Calu3 (cell line): ENCODE results near the gene NEXN. TPM values are rescaled to one million over a fixed set of nuclear protein-coding genes. Genes with fewer than 3 reads are reported as not detected.

Source experiments
- BruUV-seq: library from RNA; stranded (reverse); fragments of 400-500 nt; replicated peaks from 2 replicates; lab custom pipeline; 2021; lab: Mats Ljungman, UMichigan
- CTCF ChIA-PET: fragments of 300-600 bp; sonication (Branson Sonifier 250); formaldehyde crosslinking; loops from one replicate; lab custom pipeline; 2022; ENCODE audit warnings: antibody characterized with exemption; lab: Charles Lee
- DNase-seq: peaks from one replicate; pipeline ENCODE4 v3.0.0; 2022
- H3K27ac Mint-ChIP-seq: one replicate; pipeline ENCODE4 v1.8.0; 2022; ENCODE audit warnings: mixed read lengths; ENCODE audit not compliant: unreplicated experiment
- H3K27me3 Mint-ChIP-seq: one replicate; pipeline ENCODE4 v1.8.0; 2022; ENCODE audit warnings: mixed read lengths; ENCODE audit not compliant: unreplicated experiment
- H3K36me3 Mint-ChIP-seq: one replicate; pipeline ENCODE4 v1.8.0; 2022; ENCODE audit warnings: mild to moderate bottlenecking, moderate library complexity, mixed read lengths; ENCODE audit not compliant: insufficient read depth, unreplicated experiment
- H3K4me1 Mint-ChIP-seq: one replicate; pipeline ENCODE4 v1.8.0; 2022; ENCODE audit warnings: mild to moderate bottlenecking, low read depth, mixed read lengths; ENCODE audit not compliant: unreplicated experiment
- H3K4me3 Mint-ChIP-seq: one replicate; pipeline ENCODE4 v1.8.0; 2022; ENCODE audit warnings: mild to moderate bottlenecking, low read depth, moderate library complexity, mixed read lengths; ENCODE audit not compliant: unreplicated experiment
- H3K9me3 Mint-ChIP-seq: one replicate; pipeline ENCODE4 v1.8.0; 2022; ENCODE audit warnings: low read depth, mixed read lengths; ENCODE audit not compliant: unreplicated experiment
- CTCF ChIP-seq: fragments of 200-600 bp; IDR thresholded peaks from one replicate; pipeline ENCODE4 v1.8.0; 2022; ENCODE audit warnings: antibody characterized with exemption; ENCODE audit not compliant: unreplicated experiment
- intact Hi-C: fragments of 100-400 bp; cut with micrococcal nuclease; formaldehyde crosslinking; loops from one replicate; pipeline ENCODE4 v1.10.0; 2022; ENCODE audit not compliant: unreplicated experiment
- total RNA-seq: library from RNA; stranded (reverse); gene quantifications from 2 replicates; pipeline ENCODE4 v1.2.3, GENCODE V29; 2022

NEXN gene
- total RNA-seq, 1 experiment from 2014 or later: 2.0 TPM

- H3K36me3 Mint-ChIP-seq: no peaks in the 10 kb centered on the region
- CTCF ChIA-PET: no interaction called here
- no peak for TF ChIP-seq CTCF
- H3K27ac Mint-ChIP-seq: no peak overlapping the region
- intact Hi-C loops: no loop called here
- H3K4me1 Mint-ChIP-seq: no peaks in the 10 kb centered on the region
- DNase-seq: no peak
- no peak overlapping the region for H3K4me3 Mint-ChIP-seq
- H3K27me3 Mint-ChIP-seq: no peaks in the 10 kb centered on the region
- no TSS peak for BruUV-seq
- H3K9me3 Mint-ChIP-seq: no peaks in the 10 kb centered on the region
These were observed 13.5 kb upstream of the NEXN start for GRCh38 chr1:77874804-77875445.

- DNase-seq: no peak
- Mint-ChIP-seq H3K9me3 (no peaks in the 10 kb centered on the region), H3K4me1 (no peaks in the 10 kb centered on the region), H3K4me3 (no peak overlapping the region), H3K36me3 (no peaks in the 10 kb centered on the region), H3K27ac (no peak overlapping the region), H3K27me3 (no peaks in the 10 kb centered on the region)
- intact Hi-C loops: no loop called here
- no TSS peak for BruUV-seq
- no peak for TF ChIP-seq CTCF
- CTCF ChIA-PET: no interaction called here
These were observed 11.5 kb upstream of the NEXN start for GRCh38 chr1:77876884-77877283.

GRCh38 chr1:77881061-77881460 is 7.4 kb upstream of the NEXN start:
- H3K27ac Mint-ChIP-seq: no peak overlapping the region
- no peaks in the 10 kb centered on the region for H3K36me3 Mint-ChIP-seq
- BruUV-seq: no TSS peak
- CTCF ChIA-PET: no interaction called here
- no peak for TF ChIP-seq CTCF
- DNase-seq: no peak
- H3K4me1 Mint-ChIP-seq: no peaks in the 10 kb centered on the region
- no peaks in the 10 kb centered on the region for H3K27me3 Mint-ChIP-seq
- H3K9me3 Mint-ChIP-seq: no peaks in the 10 kb centered on the region
- H3K4me3 Mint-ChIP-seq: no peak overlapping the region
- intact Hi-C loops: no loop called here

- CTCF ChIA-PET: no interaction called here
- no peak overlapping the region for H3K4me3 Mint-ChIP-seq
- intact Hi-C loops: no loop called here
- DNase-seq: no peak
- no TSS peak for BruUV-seq
- no peaks in the 10 kb centered on the region for H3K9me3 Mint-ChIP-seq
- no peaks in the 10 kb centered on the region for H3K27me3 Mint-ChIP-seq
- no peak for TF ChIP-seq CTCF
- no peaks in the 10 kb centered on the region for H3K36me3 Mint-ChIP-seq
- no peaks in the 10 kb centered on the region for H3K4me1 Mint-ChIP-seq
- H3K27ac Mint-ChIP-seq: no peak overlapping the region
These were observed 6.0 kb upstream of the NEXN start for GRCh38 chr1:77882411-77882810.
